Bronchial smooth muscle cell (primary cell): ENCODE measurements around the gene TERF2IP. TPM values are rescaled to one million over a fixed set of nuclear protein-coding genes. Genes with fewer than 3 reads are reported as not detected.

ENCODE experiments used
- total RNA-seq: library from RNA; depleted of rRNA; stranded (reverse); fragments of >200 nt; gene quantifications from 2 replicates; pipeline ENCODE4 v1.2.1, GENCODE V29; 2014

TERF2IP gene
- total RNA-seq = 24.2 and 38.9 TPM in 2 replicates

GRCh38 chr16:75647492-75648264 lies at the start of gene TERF2IP, which contains the start of gene KARS1:
TERF2IP (plus strand) TSS chr16:75647773; CDS start chr16:75647883, 110 bp downstream.
KARS1 (minus strand) TSS chr16:75647665; CDS start chr16:75647639, 26 bp downstream.

GRCh38 chr16:75622761-75623605 lies 24.6 kb upstream of the TERF2IP start, which contains the start of gene ADAT1:
ADAT1 (minus strand) TSS chr16:75623281; CDS start chr16:75620799, 2,482 bp downstream.

GRCh38 chr16:75676909-75677308 lies 29.3 kb downstream of the TERF2IP start, which contains the start of gene CPHXL2:
CPHXL2 (minus strand) TSS chr16:75677009; CDS start chr16:75676999, 10 bp downstream.

GRCh38 chr16:75701361-75701760 lies 53.8 kb downstream of the TERF2IP start, which contains the start of gene DUXB:
DUXB (minus strand) TSS chr16:75701461; CDS start chr16:75701418, 43 bp downstream.

Other genes starting within 250 kb of the TERF2IP start
- 78.0 and 88.0 TPM in 2 replicates for gene CFDP1, start 214.3 kb upstream of the TERF2IP start, total RNA-seq
- gene TMEM170A, start 183.1 kb upstream of the TERF2IP start, total RNA-seq = 7.4 and 8.5 TPM in 2 replicates
- gene CHST6, start 152.3 kb upstream of the TERF2IP start, total RNA-seq = 0.09 and 0.16 TPM in 2 replicates
- gene CHST5, start 111.7 kb upstream of the TERF2IP start, total RNA-seq = not detected in 2 replicates
- gene TMEM231, start 91.5 kb upstream of the TERF2IP start, total RNA-seq = 8.2 and 14.5 TPM in 2 replicates
- 31.1 and 38.0 TPM in 2 replicates for gene GABARAPL2, start 81.4 kb upstream of the TERF2IP start, total RNA-seq
- 25.7 and 28.1 TPM in 2 replicates for gene ADAT1, start 24.5 kb upstream of the TERF2IP start, total RNA-seq
- 103 and 115 TPM in 2 replicates for gene KARS1, start 108 bp upstream of the TERF2IP start, total RNA-seq
- not detected in 2 replicates for gene CPHXL2, start 29.2 kb downstream of the TERF2IP start, total RNA-seq
- not detected in 2 replicates for gene DUXB, start 53.7 kb downstream of the TERF2IP start, total RNA-seq
- gene CPHXL, start 78.7 kb downstream of the TERF2IP start, total RNA-seq = not detected in 2 replicates